HepG2 (cell line): ENCODE data around the gene GNAZ. TPM values are rescaled to one million over a fixed set of nuclear protein-coding genes. Genes with fewer than 3 reads are reported as not detected.

ENCODE experiments used
- ATAC-seq: fragments of 200-7000 bp; cut with Tn5 transposase; 3 replicates; pipeline ENCODE4 v1.9.1; 2020; ENCODE audit warnings: mild to moderate bottlenecking, moderate library complexity
- BruUV-seq: library from RNA; stranded (reverse); fragments of 400-500 nt; replicated peaks from 2 replicates; lab custom pipeline; 2021; lab: Mats Ljungman, UMichigan
- CTCF ChIA-PET: fragments of 300-600 bp; formaldehyde crosslinking; extraction: SDS; loops from one replicate; lab custom pipeline; 2021; ENCODE audit warnings: low total read pairs, inconsistent platforms, low intra/inter-chr PET ratio; lab: Yijun Ruan, JAX
- POLR2A ChIA-PET: fragments of 350-600 bp; sonication (Branson Sonifier 250); formaldehyde crosslinking; loops from one replicate; lab custom pipeline; 2020; ENCODE audit warnings: antibody characterized with exemption, inconsistent platforms; lab: Yijun Ruan, JAX
- DNase-seq: peaks from one replicate; pipeline ENCODE4 v3.0.0-alpha.2; 2015; ENCODE audit warnings: low spot score
- FAIRE-seq: peaks from 3 replicates; lab custom pipeline; 2011; peaks lifted over from hg19 to GRCh38; lab: Jason Lieb, UNC
- H2AFZ ChIP-seq: one replicate; pipeline ENCODE4 v1.6.1; 2011; ENCODE audit warnings: low read length, inconsistent platforms
- H3K27ac ChIP-seq: fragments of 300-600 bp; 3 replicates; pipeline ENCODE4 v1.8.0; 2011; ENCODE audit warnings: mixed run types, mild to moderate bottlenecking, mixed read lengths, low read length, inconsistent platforms; ENCODE audit not compliant: insufficient read depth; ENCODE audit errors: extremely low read length
- H3K27me3 ChIP-seq, 2 experiments: fragments of 200-600 bp in 1 of 2; 2 replicates in 1 of 2; 3 replicates in 1 of 2; pipeline versions ENCODE4 v1.6.0 to v1.8.0; 2011; ENCODE audit warnings: low read length in 2 of 2, mild to moderate bottlenecking in 2 of 2, moderate library complexity in 2 of 2, inconsistent platforms in 1 of 2; ENCODE audit not compliant: insufficient read depth in 2 of 2, control insufficient read depth in 1 of 2
- H3K36me3 ChIP-seq, 2 experiments: fragments of 200-600 bp in 1 of 2; replicated peaks in 1 of 2; 2 replicates in 1 of 2; 3 replicates in 1 of 2; pipeline versions ENCODE4 v1.5.1 to v1.8.0; 2011; ENCODE audit warnings: low read length in 2 of 2, inconsistent platforms in 1 of 2; ENCODE audit not compliant: insufficient read depth in 2 of 2, control insufficient read depth in 1 of 2
- H3K4me1 ChIP-seq: 2 replicates; pipeline ENCODE4 v1.5.1; 2012; ENCODE audit warnings: low read length, inconsistent platforms; ENCODE audit not compliant: insufficient read depth
- H3K4me2 ChIP-seq: 2 replicates; pipeline ENCODE4 v1.6.0; 2011; ENCODE audit warnings: low read depth, low read length, inconsistent platforms
- H3K4me3 ChIP-seq, 3 experiments: fragments of 200-600 bp in 1 of 3; sonication (generic), shearing (Covaris generic) in 1 of 3; replicated peaks in 1 of 3; 2 replicates each; pipeline ENCODE4 v1.5.1; 2011 to 2016; ENCODE audit warnings: low read length in 3 of 3, inconsistent platforms in 2 of 3, low read depth in 2 of 3, mild to moderate bottlenecking in 2 of 3, control low read depth in 1 of 3, mixed read lengths in 1 of 3; ENCODE audit not compliant: insufficient read depth in 1 of 3
- H3K79me2 ChIP-seq: one replicate; pipeline ENCODE4 v1.6.1; 2011; ENCODE audit warnings: low read length, inconsistent platforms; ENCODE audit not compliant: insufficient read depth
- H3K9ac ChIP-seq: 2 replicates; pipeline ENCODE4 v1.6.0; 2011; ENCODE audit warnings: mild to moderate bottlenecking, low read depth, low read length, inconsistent platforms; ENCODE audit not compliant: insufficient read depth
- H3K9me3 ChIP-seq: 2 replicates; pipeline ENCODE4 v1.5.1; 2012; ENCODE audit warnings: mild to moderate bottlenecking, low read length
- H4K20me1 ChIP-seq: 2 replicates; pipeline ENCODE4 v1.6.0; 2011; ENCODE audit warnings: inconsistent platforms, mild to moderate bottlenecking, low read length, moderate library complexity; ENCODE audit not compliant: insufficient read depth
- AGO1 ChIP-seq: fragments of 200-400 bp; formaldehyde crosslinking; IDR thresholded peaks from 2 replicates; pipeline ENCODE4 v1.6.1; 2017; ENCODE audit warnings: mild to moderate bottlenecking, low read depth, low read length, moderate library complexity; ENCODE audit not compliant: poor library complexity, severe bottlenecking
- CCDC6 ChIP-seq: sonication (generic); formaldehyde crosslinking; IDR thresholded peaks from 2 replicates; pipeline ENCODE4 v1.8.1; 2022; ENCODE audit warnings: mild to moderate bottlenecking, missing genetic modification reagents, moderate library complexity
- KMT2A ChIP-seq: sonication (generic); formaldehyde crosslinking; IDR thresholded peaks from 2 replicates; pipeline ENCODE4 v1.4.0; 2020; ENCODE audit warnings: missing genetic modification reagents
- NKX3-1 ChIP-seq: sonication (generic); formaldehyde crosslinking; IDR thresholded peaks from 2 replicates; pipeline ENCODE4 v1.5.0; 2020; ENCODE audit warnings: missing genetic modification reagents
- PRDM15 ChIP-seq: sonication (generic); formaldehyde crosslinking; IDR thresholded peaks from 2 replicates; pipeline ENCODE4 v1.4.0; 2020; ENCODE audit warnings: missing genetic modification reagents
- PRPF4 ChIP-seq: fragments of 200-400 bp; formaldehyde crosslinking; IDR thresholded peaks from 2 replicates; pipeline ENCODE4 v1.6.1; 2016; ENCODE audit warnings: low read length, low read depth; ENCODE audit not compliant: poor library complexity, severe bottlenecking
- RNF219 ChIP-seq: sonication (generic); formaldehyde crosslinking; IDR thresholded peaks from 2 replicates; pipeline ENCODE4 v1.5.0; 2020; ENCODE audit warnings: mild to moderate bottlenecking, missing genetic modification reagents
- SYNCRIP ChIP-seq: fragments of 200-400 bp; formaldehyde crosslinking; IDR thresholded peaks from 2 replicates; pipeline ENCODE4 v1.6.1; 2018; ENCODE audit warnings: mild to moderate bottlenecking, low read depth, low read length; ENCODE audit not compliant: insufficient read depth
- ZBTB7B ChIP-seq: sonication (generic); formaldehyde crosslinking; IDR thresholded peaks from 2 replicates; pipeline ENCODE4 v1.4.0; 2020; ENCODE audit warnings: missing genetic modification reagents
- ZFP82 ChIP-seq: sonication (generic); formaldehyde crosslinking; IDR thresholded peaks from 2 replicates; pipeline ENCODE4 v1.5.1; 2020; ENCODE audit warnings: mild to moderate bottlenecking, missing genetic modification reagents, borderline replicate concordance
- ZNF33A ChIP-seq: sonication (generic); formaldehyde crosslinking; IDR thresholded peaks from 2 replicates; pipeline ENCODE4 v1.5.1; 2020; ENCODE audit warnings: missing genetic modification reagents, mild to moderate bottlenecking, moderate library complexity, borderline replicate concordance
- ZNF556 ChIP-seq: sonication (generic); formaldehyde crosslinking; IDR thresholded peaks from 2 replicates; pipeline ENCODE4 v1.4.0; 2020; ENCODE audit warnings: mild to moderate bottlenecking, missing genetic modification reagents, borderline replicate concordance
- ZNF564 ChIP-seq: sonication (generic); formaldehyde crosslinking; IDR thresholded peaks from 2 replicates; pipeline ENCODE4 v1.8.1; 2023; ENCODE audit warnings: mild to moderate bottlenecking, missing genetic modification reagents
- ZSCAN20 ChIP-seq: sonication (generic); formaldehyde crosslinking; IDR thresholded peaks from 2 replicates; pipeline ENCODE4 v1.4.0; 2020; ENCODE audit warnings: missing genetic modification reagents, mild to moderate bottlenecking, borderline replicate concordance
- ZSCAN9 ChIP-seq: IDR thresholded peaks from 2 replicates; pipeline ENCODE4 v1.6.1; 2016; ENCODE audit warnings: borderline replicate concordance
- WGBS: methylation state at CpG from one replicate; pipeline ENCODE4 v1.1.6; 2017; ENCODE audit warnings: low lambda C conversion rate; 5-methylcytosine and 5-hydroxymethylcytosine counted together
- in situ Hi-C: cut with HindIII; loops from 2 replicates; pipeline ENCODE4 v1.10.0; 2017; ENCODE audit warnings: low pct_unique_long_range_greater_than_20kb; ENCODE audit not compliant: extremely low pct_ligation_motif_present
- intact Hi-C: fragments of 100-400 bp; cut with micrococcal nuclease; formaldehyde crosslinking; loops from one replicate; pipeline ENCODE4 v1.10.0; 2022; ENCODE audit not compliant: unreplicated experiment
- polyA plus RNA-seq, 8 experiments: library from polyadenylated mRNA; depleted of rRNA in 3 of 8; stranded (reverse) in 7 of 8; unstranded in 1 of 8; fragments of >200 nt; fragmentation: Illumina TruSeq in 4 of 8; extraction: Trizol in 4 of 8; gene quantifications; 2 replicates each; pipeline versions ENCODE4 v1.2.1 to v1.2.3, GENCODE V29; 2011 to 2016; ENCODE audit warnings: low read depth in 4 of 8, missing spikeins in 1 of 8, mixed read lengths in 1 of 8; ENCODE audit not compliant: insufficient read depth in 1 of 8
- total RNA-seq, 5 experiments: library from RNA; depleted of rRNA; stranded (reverse); fragments of >200 nt; fragmentation: Illumina TruSeq; extraction: Trizol; gene quantifications; 2 replicates each; pipeline ENCODE4 v1.2.3, GENCODE V29; 2016; ENCODE audit warnings: low read depth in 1 of 5

GNAZ gene
- total and polyA plus RNA-seq, 2 of the 13 experiments (the other 11 are each of a cell fraction or from before 2014, with no cell fraction given), result 11.4 to 22.3 TPM

- POLR2A ChIA-PET, result interaction anchor here (2.7 kb wide), 1 partner anchor 40 kb away, joined by 14 read pairs; no protein-coding TSS in a partner anchor
- no peak for ATAC-seq
- WGBS, result 64% methylated on average over 10 of the region's 10 CpGs
These were observed 35.4 kb upstream of the GNAZ start for GRCh38 chr22:23034621-23035556.

More at GRCh38 chr22:23034621-23035556, 35.4 kb upstream of the GNAZ start:
- no peak overlapping the region for H2AFZ ChIP-seq
- TF ChIP-seq AGO1, result no peak
- TF ChIP-seq ZBTB7B, result no peak
- TF ChIP-seq KMT2A (CRISPR knock-in tag), result no peak
- no peak for TF ChIP-seq NKX3-1
- no peak for TF ChIP-seq ZSCAN9
- TF ChIP-seq PRPF4, result no peak
- no peak for TF ChIP-seq RNF219 (CRISPR knock-in tag)
- TF ChIP-seq ZFP82 (CRISPR knock-in tag), result no peak
- TF ChIP-seq SYNCRIP, result no peak
- no peak for TF ChIP-seq ZNF556 (CRISPR knock-in tag)
- TF ChIP-seq ZNF564 (CRISPR knock-in tag), result no peak
- no peak for TF ChIP-seq PRDM15 (CRISPR knock-in tag)
- no peak for TF ChIP-seq ZNF33A (CRISPR knock-in tag)
- TF ChIP-seq ZSCAN20, result no peak
- no peak for TF ChIP-seq CCDC6 (CRISPR knock-in tag)
- intact Hi-C loops (no loop called here), in situ Hi-C loops (no loop called here)
- FAIRE-seq (no peak), DNase-seq (no peak)
- no peaks in the 10 kb centered on the region for H3K9me3 ChIP-seq
- H3K4me1 ChIP-seq, result peaks cover 26% of the 10 kb centered on the region
- no peak overlapping the region for H3K9ac ChIP-seq
- no peak overlapping the region for H3K4me3 ChIP-seq
- no peaks in the 10 kb centered on the region for H4K20me1 ChIP-seq
- H3K27me3 ChIP-seq, result peaks cover 4 to 52% of the 10 kb centered on the region in 2 experiments; a peak in 4 of 5 replicates
- H3K79me2 ChIP-seq, result no peaks in the 10 kb centered on the region
- no TSS peak for BruUV-seq
- CTCF ChIA-PET, result no interaction called here
- H3K27ac ChIP-seq, result no peak overlapping the region
- H3K4me2 ChIP-seq, result no peak overlapping the region
- H3K36me3 ChIP-seq, result no peaks in the 10 kb centered on the region
